MM.1S (cell line): ENCODE measurements around the gene ZRSR2.

Experiments used
- DNase-seq: peaks from one replicate; pipeline ENCODE4 v3.0.0-alpha.2; 2015
- H2AFZ ChIP-seq: fragments of 300-600 bp; sonication (generic); 2 replicates; pipeline ENCODE4 v1.6.0; 2016; ENCODE audit warnings: antibody characterized with exemption, low read length
- H3F3A ChIP-seq: fragments of 300-600 bp; sonication (generic); 2 replicates; pipeline ENCODE4 v1.6.1; 2016; ENCODE audit warnings: mild to moderate bottlenecking, antibody characterized with exemption, low read length, moderate library complexity, mixed read lengths; ENCODE audit not compliant: insufficient read depth
- H3K27ac ChIP-seq: fragments of 300-600 bp; sonication (generic); 2 replicates; pipeline ENCODE4 v1.5.1; 2016; ENCODE audit warnings: mild to moderate bottlenecking, low read length
- H3K27me3 ChIP-seq: fragments of 300-600 bp; sonication (generic); replicated peaks from 2 replicates; pipeline ENCODE4 v1.6.0; 2016; ENCODE audit warnings: low read length; ENCODE audit not compliant: insufficient read depth
- H3K36me3 ChIP-seq: fragments of 300-600 bp; sonication (generic); replicated peaks from 2 replicates; pipeline ENCODE4 v1.6.1; 2016; ENCODE audit warnings: mild to moderate bottlenecking, low read length, mixed read lengths; ENCODE audit not compliant: insufficient read depth
- H3K4me1 ChIP-seq: fragments of 300-600 bp; sonication (generic); 2 replicates; pipeline ENCODE4 v1.6.1; 2016; ENCODE audit warnings: low read length, mixed read lengths
- H3K4me2 ChIP-seq: fragments of 300-600 bp; sonication (generic); 2 replicates; pipeline ENCODE4 v1.6.0; 2016; ENCODE audit warnings: low read depth, low read length
- H3K4me3 ChIP-seq: fragments of 300-600 bp; sonication (generic); 2 replicates; pipeline ENCODE4 v1.5.1; 2016; ENCODE audit warnings: low read length, mixed read lengths
- H3K79me2 ChIP-seq: fragments of 300-600 bp; sonication (generic); 2 replicates; pipeline ENCODE4 v1.6.1; 2016; ENCODE audit warnings: mixed run types, low read length, mixed read lengths
- H3K9ac ChIP-seq: fragments of 300-600 bp; sonication (generic); 2 replicates; pipeline ENCODE4 v1.6.1; 2016; ENCODE audit warnings: low read length, mixed read lengths
- H3K9me2 ChIP-seq: fragments of 300-600 bp; sonication (generic); replicated peaks from 2 replicates; pipeline ENCODE4 v1.6.1; 2016; ENCODE audit warnings: mild to moderate bottlenecking, low read length, mixed read lengths; ENCODE audit not compliant: insufficient read depth
- H3K9me3 ChIP-seq: fragments of 300-600 bp; sonication (generic); replicated peaks from 2 replicates; pipeline ENCODE4 v1.6.1; 2016; ENCODE audit warnings: mild to moderate bottlenecking, low read length, mixed read lengths; ENCODE audit not compliant: insufficient read depth
- H4K20me1 ChIP-seq: fragments of 300-600 bp; sonication (generic); 2 replicates; pipeline ENCODE4 v1.6.1; 2016; ENCODE audit warnings: mild to moderate bottlenecking, low read length, moderate library complexity, mixed read lengths; ENCODE audit not compliant: insufficient read depth
- EZH2 ChIP-seq: fragments of 300-600 bp; sonication (generic); optimal IDR thresholded peaks from 2 replicates; pipeline ENCODE3; 2017; ENCODE audit warnings: low read depth, mild to moderate bottlenecking, antibody characterized with exemption, low read length, mixed read lengths
- EZH2phosphoT487 ChIP-seq: fragments of 300-600 bp; sonication (generic); IDR thresholded peaks from 2 replicates; pipeline ENCODE4 v1.6.1; 2018; ENCODE audit warnings: antibody characterized with exemption, low read length
- TF ChIP-seq, protein P1 (sequence below): fragments of 300-600 bp; sonication (generic); IDR thresholded peaks from 2 replicates; pipeline ENCODE4 v1.5.1; 2016; ENCODE audit warnings: antibody characterized with exemption, low read length, mixed read lengths

Gene ZRSR2

DNA sequence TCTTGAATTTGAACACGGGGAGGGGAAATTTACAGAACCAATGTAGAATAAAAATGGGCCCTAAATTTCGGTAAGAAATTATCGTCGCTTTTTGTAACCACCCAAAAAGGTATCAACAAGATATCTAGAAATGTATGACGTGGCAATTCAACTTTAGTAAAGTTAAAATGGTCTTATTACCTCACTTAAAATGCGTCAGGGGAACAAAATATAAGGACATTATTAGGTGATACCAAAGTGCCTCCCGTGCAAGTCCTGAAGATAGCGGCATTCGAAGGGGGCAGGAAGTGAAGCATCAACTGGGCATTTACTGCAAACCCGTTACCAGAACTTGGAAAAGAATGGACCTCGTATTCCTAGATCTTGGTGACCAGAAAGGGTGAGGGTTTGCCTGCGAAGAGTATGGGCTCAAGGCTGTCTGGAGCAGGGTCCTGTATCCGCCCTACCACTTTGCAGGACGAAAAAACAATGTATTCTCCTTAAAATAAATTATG is 63.3 kb downstream of the ZRSR2 start:
- Histone ChIP-seq H3K79me2 (peaks cover 39% of the 10 kb centered on the region), H3K27ac (peak overlapping the region; percentile 42; the same call in 1 of the 2 replicates), H3K4me1 (peaks cover 29% of the 10 kb centered on the region), H3K9ac (peak overlapping the region; percentile 63), H3K4me3 (peak overlapping the region; percentile 83), H4K20me1 (no peaks in the 10 kb centered on the region), H3K9me3 (no peaks in the 10 kb centered on the region), H3K27me3 (no peaks in the 10 kb centered on the region), H3K9me2 (no peaks in the 10 kb centered on the region), H2AFZ (peak overlapping the region; percentile 35; the same call in 1 of the 2 replicates), H3F3A (peaks cover 25% of the 10 kb centered on the region), H3K4me2 (peak overlapping the region; percentile 76), H3K36me3 (no peaks in the 10 kb centered on the region)
- TF ChIP-seq, protein P1, sequence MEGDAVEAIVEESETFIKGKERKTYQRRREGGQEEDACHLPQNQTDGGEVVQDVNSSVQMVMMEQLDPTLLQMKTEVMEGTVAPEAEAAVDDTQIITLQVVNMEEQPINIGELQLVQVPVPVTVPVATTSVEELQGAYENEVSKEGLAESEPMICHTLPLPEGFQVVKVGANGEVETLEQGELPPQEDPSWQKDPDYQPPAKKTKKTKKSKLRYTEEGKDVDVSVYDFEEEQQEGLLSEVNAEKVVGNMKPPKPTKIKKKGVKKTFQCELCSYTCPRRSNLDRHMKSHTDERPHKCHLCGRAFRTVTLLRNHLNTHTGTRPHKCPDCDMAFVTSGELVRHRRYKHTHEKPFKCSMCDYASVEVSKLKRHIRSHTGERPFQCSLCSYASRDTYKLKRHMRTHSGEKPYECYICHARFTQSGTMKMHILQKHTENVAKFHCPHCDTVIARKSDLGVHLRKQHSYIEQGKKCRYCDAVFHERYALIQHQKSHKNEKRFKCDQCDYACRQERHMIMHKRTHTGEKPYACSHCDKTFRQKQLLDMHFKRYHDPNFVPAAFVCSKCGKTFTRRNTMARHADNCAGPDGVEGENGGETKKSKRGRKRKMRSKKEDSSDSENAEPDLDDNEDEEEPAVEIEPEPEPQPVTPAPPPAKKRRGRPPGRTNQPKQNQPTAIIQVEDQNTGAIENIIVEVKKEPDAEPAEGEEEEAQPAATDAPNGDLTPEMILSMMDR = no peak
- TF ChIP-seq EZH2 (no peak), EZH2phosphoT487 (no peak)
- DNase-seq = no peak

DNA sequence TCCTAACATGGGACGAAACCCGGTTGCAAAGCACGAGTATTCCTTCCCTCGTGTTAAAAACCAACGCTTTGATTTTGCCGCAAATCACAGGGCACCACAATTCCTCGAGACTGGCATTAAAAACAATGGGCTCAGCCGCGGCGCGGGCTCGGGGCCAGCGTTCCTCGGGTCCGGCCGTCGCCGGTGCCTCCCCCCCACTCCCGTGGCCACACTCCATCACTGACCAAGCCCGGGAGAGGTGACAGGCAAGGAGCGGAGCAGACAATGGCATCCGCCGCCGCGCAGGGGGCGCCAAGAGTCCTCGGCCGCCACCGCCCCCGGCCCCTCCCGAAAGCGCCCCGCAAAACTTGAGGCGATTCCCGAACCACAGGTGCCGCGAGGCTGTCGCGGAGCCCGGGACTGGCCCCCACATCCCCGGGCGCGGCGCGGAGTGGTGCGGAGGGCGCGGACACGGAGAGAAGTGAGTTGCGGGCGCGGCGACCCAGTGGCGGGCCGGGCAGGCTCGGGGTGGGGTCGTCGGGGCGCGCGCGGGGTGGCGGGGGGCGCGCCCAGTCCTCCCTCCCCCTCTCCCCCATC is 63.9 kb downstream of the ZRSR2 start:
- H3F3A ChIP-seq = peaks cover 20% of the 10 kb centered on the region
- no peaks in the 10 kb centered on the region for H3K9me3 ChIP-seq
- H3K9ac ChIP-seq = peak overlapping the region; percentile 63
- H3K9me2 ChIP-seq = no peaks in the 10 kb centered on the region
- no peaks in the 10 kb centered on the region for H3K27me3 ChIP-seq
- DNase-seq = peak; percentile 35
- peak overlapping the region; percentile 83 for H3K4me3 ChIP-seq
- peaks cover 36% of the 10 kb centered on the region for H3K79me2 ChIP-seq
- H3K36me3 ChIP-seq = no peaks in the 10 kb centered on the region
- H3K27ac ChIP-seq = peak overlapping the region; percentile 42; the same call in 1 of the 2 replicates
- peak overlapping the region; percentile 35; the same call in 1 of the 2 replicates for H2AFZ ChIP-seq
- peak overlapping the region; percentile 76 for H3K4me2 ChIP-seq
- peaks cover 25% of the 10 kb centered on the region for H3K4me1 ChIP-seq
- TF ChIP-seq, protein P1 = peak; percentile 43
- TF ChIP-seq EZH2 (no peak), EZH2phosphoT487 (no peak)
- no peaks in the 10 kb centered on the region for H4K20me1 ChIP-seq

DNA sequence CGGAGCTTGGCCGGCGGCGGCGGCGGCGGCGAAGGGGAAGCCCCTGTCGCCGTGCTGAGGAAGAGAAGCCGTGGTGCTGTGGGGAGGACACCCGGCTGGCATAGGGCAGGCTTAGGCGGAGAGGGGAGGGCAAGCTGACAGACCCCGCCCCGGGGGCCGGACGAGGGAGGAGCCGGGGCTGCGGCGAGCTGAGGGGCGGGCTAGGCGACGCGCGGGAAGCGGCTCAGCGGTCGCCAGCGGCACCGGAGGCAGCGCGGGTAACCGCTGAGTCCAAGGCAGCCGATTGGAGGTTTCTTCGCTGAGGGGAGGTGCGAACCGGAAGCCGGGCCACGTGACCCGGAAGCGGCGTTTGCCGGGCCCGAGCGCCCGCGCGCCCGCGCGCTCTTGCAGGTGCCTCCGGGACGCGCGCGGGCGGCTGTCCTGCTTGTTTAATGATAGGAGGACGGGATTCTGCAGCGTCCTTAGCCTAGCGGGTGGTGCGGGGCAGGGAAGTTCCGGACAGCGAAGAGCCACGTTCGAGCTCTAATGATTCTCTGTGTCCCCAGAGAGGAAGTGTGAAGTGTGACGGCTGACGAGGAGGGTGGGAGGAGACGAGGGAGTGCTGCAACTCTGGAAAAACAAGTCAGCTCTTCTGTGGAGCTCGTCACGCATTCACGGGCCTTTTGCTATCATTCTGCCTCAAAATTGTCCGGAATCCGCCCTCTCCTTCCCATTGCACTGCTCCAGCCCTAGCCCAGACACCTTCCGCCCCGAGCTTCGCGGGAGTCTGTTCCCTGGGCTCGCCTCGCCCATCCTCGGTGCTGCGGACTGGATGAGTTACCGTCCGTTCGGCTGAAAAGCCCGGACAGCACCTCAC is 64.7 kb downstream of the ZRSR2 start, which contains the start of gene AP1S2:
AP1S2 (minus strand) TSS at position 102 of the 856 bp plus-strand sequence. CDS start 2,289 bp downstream, outside the sequence.
- Histone ChIP-seq H3K9me3 (no peaks in the 10 kb centered on the region), H3K27me3 (no peaks in the 10 kb centered on the region), H2AFZ (peak within 1 kb of the TSS; percentile 40), H3K27ac (peak within 1 kb of the TSS; percentile 99), H4K20me1 (no peaks in the 10 kb centered on the region), H3K36me3 (no peaks in the 10 kb centered on the region), H3F3A (peaks cover 20% of the 10 kb centered on the region), H3K9me2 (no peaks in the 10 kb centered on the region), H3K9ac (peak within 1 kb of the TSS; percentile 91), H3K79me2 (peaks cover 30% of the 10 kb centered on the region), H3K4me2 (peak within 1 kb of the TSS; percentile 80), H3K4me1 (peaks cover 17% of the 10 kb centered on the region), H3K4me3 (peak within 1 kb of the TSS; percentile 83)
- TF ChIP-seq EZH2 (no peak), EZH2phosphoT487 (no peak)
- TF ChIP-seq, protein P1 = no peak
- peak; percentile 91 for DNase-seq
